Measurements from ENCODE around the gene SLC38A5. TPM values are rescaled to one million over a fixed set of nuclear protein-coding genes. Genes with fewer than 3 reads are reported as not detected.

The SLC38A5 gene
- total and polyA plus RNA-seq, 2 experiments from 2014 or later, result 20.7 to 47.7 TPM

GRCh38 chrX:48459483-48459882 is 10.6 kb downstream of the SLC38A5 start (continued):
- no peak for TF ChIP-seq REST (IDR thresholded peaks at IDR 0.05; ENCODE audit: unreplicated experiment)
- no peak for TF ChIP-seq ZNF114 (CRISPR knock-in tag; IDR thresholded peaks at IDR 0.05)
- no peak for TF ChIP-seq STAT1 (IDR thresholded peaks at IDR 0.05; ENCODE audit: unreplicated experiment)
- no peak for TF ChIP-seq CTCF (conservative IDR thresholded peaks at IDR 0.05; ENCODE audit: low read depth in 2 of 2)
- TF ChIP-seq CREB1 (CRISPR knock-in tag; IDR thresholded peaks at IDR 0.05; ENCODE audit: low read depth), result no peak

- Mint-ChIP-seq H3K27me3 (ENCODE audit: insufficient read depth, low read depth, poor library complexity) (peaks cover 2% of the 10 kb centered on the region), H3K36me3 (ENCODE audit: low read depth) (peaks cover 37% of the 10 kb centered on the region), H3K27ac (no peak overlapping the region), H3K4me1 (no peaks in the 10 kb centered on the region), H3K9me3 (no peaks in the 10 kb centered on the region; the same call in 1 of the 3 replicates), H3K4me3 (no peak overlapping the region)
- Histone ChIP-seq H4K20me1 (replicated peaks; ENCODE audit: insufficient read depth) (no peaks in the 10 kb centered on the region), H3K4me2 (no peak overlapping the region), H3K27ac (ENCODE audit: low read depth) (no peak overlapping the region), H3F3A (replicated peaks; ENCODE audit: low read depth) (no peaks in the 10 kb centered on the region), H3K27me3 (ENCODE audit: insufficient read depth) (no peaks in the 10 kb centered on the region), H3K36me3 (ENCODE audit: insufficient read depth) (no peaks in the 10 kb centered on the region; the same call in 1 of the 2 replicates), H3K4me1 (ENCODE audit: insufficient read depth) (no peaks in the 10 kb centered on the region), H2AFZ (no peak overlapping the region), H3K9me2 (ENCODE audit: insufficient read depth) (no peaks in the 10 kb centered on the region), H3K79me2 (replicated peaks; ENCODE audit: insufficient read depth) (no peaks in the 10 kb centered on the region), H3K4me3 (no peak overlapping the region)
- no peak for ATAC-seq
- DNase-seq (ENCODE audit: low spot score), result no peak
- TF ChIP-seq ETS1 (IDR thresholded peaks at IDR 0.05), result no peak
- TF ChIP-seq NANOG (IDR thresholded peaks at IDR 0.05; ENCODE audit: borderline replicate concordance), result no peak
- no peak for TF ChIP-seq CREB1 (CRISPR knock-in tag; IDR thresholded peaks at IDR 0.05; ENCODE audit: low read depth)
- TF ChIP-seq EZH2 (IDR thresholded peaks at IDR 0.05; ENCODE audit: low read depth, unreplicated experiment), result no peak
- no peak for TF ChIP-seq EZH2phosphoT487 (IDR thresholded peaks at IDR 0.05; ENCODE audit: unreplicated experiment)
- TF ChIP-seq ZNF331 (CRISPR knock-in tag; IDR thresholded peaks at IDR 0.05; ENCODE audit: low read depth), result no peak
- no peak for TF ChIP-seq CTCF (conservative IDR thresholded peaks at IDR 0.05; ENCODE audit: low read depth in 2 of 2)
- no peak for TF ChIP-seq ZNF114 (CRISPR knock-in tag; IDR thresholded peaks at IDR 0.05)
- TF ChIP-seq POLR2AphosphoS5 (IDR thresholded peaks at IDR 0.05; ENCODE audit: low read depth), result no peak
These were observed 11.3 kb downstream of the SLC38A5 start for GRCh38 chrX:48458711-48459110.
